Calu3 (cell line): Measurements from ENCODE around the gene ST7. TPM values are rescaled to one million over a fixed set of nuclear protein-coding genes. Genes with fewer than 3 reads are reported as not detected.

Experiments used
- BruUV-seq: library from RNA; stranded (reverse); fragments of 400-500 nt; replicated peaks from 2 replicates; lab custom pipeline; 2021; lab: Mats Ljungman, UMichigan
- CTCF ChIA-PET: fragments of 300-600 bp; sonication (Branson Sonifier 250); formaldehyde crosslinking; loops from one replicate; lab custom pipeline; 2022; ENCODE audit warnings: antibody characterized with exemption; lab: Charles Lee
- DNase-seq: peaks from one replicate; pipeline ENCODE4 v3.0.0; 2022
- H3K27ac Mint-ChIP-seq: one replicate; pipeline ENCODE4 v1.8.0; 2022; ENCODE audit warnings: mixed read lengths; ENCODE audit not compliant: unreplicated experiment
- H3K27me3 Mint-ChIP-seq: one replicate; pipeline ENCODE4 v1.8.0; 2022; ENCODE audit warnings: mixed read lengths; ENCODE audit not compliant: unreplicated experiment
- H3K36me3 Mint-ChIP-seq: one replicate; pipeline ENCODE4 v1.8.0; 2022; ENCODE audit warnings: mild to moderate bottlenecking, moderate library complexity, mixed read lengths; ENCODE audit not compliant: insufficient read depth, unreplicated experiment
- H3K4me1 Mint-ChIP-seq: one replicate; pipeline ENCODE4 v1.8.0; 2022; ENCODE audit warnings: mild to moderate bottlenecking, low read depth, mixed read lengths; ENCODE audit not compliant: unreplicated experiment
- H3K4me3 Mint-ChIP-seq: one replicate; pipeline ENCODE4 v1.8.0; 2022; ENCODE audit warnings: mild to moderate bottlenecking, low read depth, moderate library complexity, mixed read lengths; ENCODE audit not compliant: unreplicated experiment
- H3K9me3 Mint-ChIP-seq: one replicate; pipeline ENCODE4 v1.8.0; 2022; ENCODE audit warnings: low read depth, mixed read lengths; ENCODE audit not compliant: unreplicated experiment
- intact Hi-C: fragments of 100-400 bp; cut with micrococcal nuclease; formaldehyde crosslinking; loops from one replicate; pipeline ENCODE4 v1.10.0; 2022; ENCODE audit not compliant: unreplicated experiment
- total RNA-seq: library from RNA; stranded (reverse); gene quantifications from 2 replicates; pipeline ENCODE4 v1.2.3, GENCODE V29; 2022
- TF ChIP-seq, protein P1 (sequence below): fragments of 200-600 bp; IDR thresholded peaks from one replicate; pipeline ENCODE4 v1.8.0; 2022; ENCODE audit warnings: antibody characterized with exemption; ENCODE audit not compliant: unreplicated experiment

ST7 gene
- total RNA-seq, 1 experiment from 2014 or later: 17.7 TPM

GRCh38 chr7:117190104-117190503 lies 236.8 kb downstream of the ST7 start:
- Mint-ChIP-seq H3K27ac (no peak overlapping the region), H3K36me3 (no peaks in the 10 kb centered on the region), H3K9me3 (no peaks in the 10 kb centered on the region), H3K4me3 (no peak overlapping the region), H3K27me3 (no peaks in the 10 kb centered on the region), H3K4me1 (no peaks in the 10 kb centered on the region)
- CTCF ChIA-PET: no interaction called here
- TF ChIP-seq, protein P1, sequence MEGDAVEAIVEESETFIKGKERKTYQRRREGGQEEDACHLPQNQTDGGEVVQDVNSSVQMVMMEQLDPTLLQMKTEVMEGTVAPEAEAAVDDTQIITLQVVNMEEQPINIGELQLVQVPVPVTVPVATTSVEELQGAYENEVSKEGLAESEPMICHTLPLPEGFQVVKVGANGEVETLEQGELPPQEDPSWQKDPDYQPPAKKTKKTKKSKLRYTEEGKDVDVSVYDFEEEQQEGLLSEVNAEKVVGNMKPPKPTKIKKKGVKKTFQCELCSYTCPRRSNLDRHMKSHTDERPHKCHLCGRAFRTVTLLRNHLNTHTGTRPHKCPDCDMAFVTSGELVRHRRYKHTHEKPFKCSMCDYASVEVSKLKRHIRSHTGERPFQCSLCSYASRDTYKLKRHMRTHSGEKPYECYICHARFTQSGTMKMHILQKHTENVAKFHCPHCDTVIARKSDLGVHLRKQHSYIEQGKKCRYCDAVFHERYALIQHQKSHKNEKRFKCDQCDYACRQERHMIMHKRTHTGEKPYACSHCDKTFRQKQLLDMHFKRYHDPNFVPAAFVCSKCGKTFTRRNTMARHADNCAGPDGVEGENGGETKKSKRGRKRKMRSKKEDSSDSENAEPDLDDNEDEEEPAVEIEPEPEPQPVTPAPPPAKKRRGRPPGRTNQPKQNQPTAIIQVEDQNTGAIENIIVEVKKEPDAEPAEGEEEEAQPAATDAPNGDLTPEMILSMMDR: no peak
- no TSS peak for BruUV-seq
- intact Hi-C loops: no loop called here
- no peak for DNase-seq

DNA sequence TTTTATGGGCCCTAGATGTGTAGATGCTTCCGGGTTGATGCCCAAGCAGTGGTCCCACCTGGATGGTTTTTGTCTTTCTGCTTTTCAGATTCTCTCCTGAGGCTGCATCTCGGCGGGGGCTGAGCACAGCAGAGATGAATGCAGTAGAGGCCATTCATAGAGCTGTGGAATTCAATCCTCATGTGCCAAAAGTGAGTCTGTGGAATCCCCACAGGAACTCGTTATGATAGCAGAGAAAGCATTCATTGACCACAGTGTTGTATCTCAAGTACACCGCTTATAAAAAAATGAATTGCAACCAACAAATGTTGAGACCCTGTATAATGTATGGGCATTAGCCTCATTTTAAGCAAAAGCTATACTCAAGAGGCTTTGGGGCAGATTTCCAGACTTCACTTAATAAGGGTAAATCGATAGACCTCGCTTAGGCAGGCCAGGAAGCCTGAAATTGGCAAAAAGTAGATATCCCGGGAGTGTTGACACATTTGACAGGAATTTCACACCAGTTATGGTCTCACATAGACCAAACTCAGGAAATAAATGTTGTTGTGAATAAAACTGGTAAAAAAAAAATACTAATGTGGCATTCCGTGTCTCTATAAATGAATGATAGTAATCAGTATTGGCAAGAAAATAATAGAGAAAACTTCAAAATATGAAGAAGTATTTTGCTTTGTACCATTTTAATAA lies 237.6 kb downstream of the ST7 start:
- no peaks in the 10 kb centered on the region for H3K9me3 Mint-ChIP-seq
- no peaks in the 10 kb centered on the region for H3K27me3 Mint-ChIP-seq
- CTCF ChIA-PET: no interaction called here
- DNase-seq: no peak
- TF ChIP-seq, protein P1: no peak
- no peaks in the 10 kb centered on the region for H3K36me3 Mint-ChIP-seq
- no peak overlapping the region for H3K27ac Mint-ChIP-seq
- H3K4me3 Mint-ChIP-seq: no peak overlapping the region
- BruUV-seq: no TSS peak
- no peaks in the 10 kb centered on the region for H3K4me1 Mint-ChIP-seq
- intact Hi-C loops: no loop called here

GRCh38 chr7:117192108-117192507 lies 238.8 kb downstream of the ST7 start:
- CTCF ChIA-PET: no interaction called here
- no peaks in the 10 kb centered on the region for H3K4me1 Mint-ChIP-seq
- H3K36me3 Mint-ChIP-seq: no peaks in the 10 kb centered on the region
- intact Hi-C loops: no loop called here
- BruUV-seq: no TSS peak
- TF ChIP-seq, protein P1: no peak
- DNase-seq: no peak
- no peaks in the 10 kb centered on the region for H3K9me3 Mint-ChIP-seq
- no peaks in the 10 kb centered on the region for H3K27me3 Mint-ChIP-seq
- no peak overlapping the region for H3K27ac Mint-ChIP-seq
- no peak overlapping the region for H3K4me3 Mint-ChIP-seq

DNA sequence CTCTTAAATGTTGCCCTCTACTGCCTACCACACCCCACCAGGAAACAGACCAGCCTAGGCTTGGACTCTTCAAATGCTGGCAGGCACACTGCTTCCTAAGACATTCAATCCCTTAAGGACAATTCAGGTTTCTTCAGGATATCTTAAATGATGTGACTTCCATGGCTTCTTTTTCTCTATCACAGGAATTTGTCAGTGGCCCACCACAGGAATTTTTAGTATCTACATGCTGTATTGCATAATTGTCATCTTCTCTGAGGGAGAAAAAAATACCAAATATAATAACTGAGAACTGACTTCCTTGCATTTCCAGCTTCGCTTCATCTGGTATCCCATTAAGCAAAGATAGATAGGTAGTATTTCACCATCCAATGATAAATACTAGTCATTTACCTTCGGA lies 240.3 kb downstream of the ST7 start:
- TF ChIP-seq, protein P1: no peak
- CTCF ChIA-PET: no interaction called here
- no peak overlapping the region for H3K27ac Mint-ChIP-seq

More for the DNA sequence above, 240.3 kb downstream of the ST7 start:
- H3K4me1 Mint-ChIP-seq: no peaks in the 10 kb centered on the region
- DNase-seq: no peak
- no peak overlapping the region for H3K4me3 Mint-ChIP-seq
- intact Hi-C loops: no loop called here
- no TSS peak for BruUV-seq
- no peaks in the 10 kb centered on the region for H3K9me3 Mint-ChIP-seq
- H3K27me3 Mint-ChIP-seq: no peaks in the 10 kb centered on the region
- no peaks in the 10 kb centered on the region for H3K36me3 Mint-ChIP-seq
